ENCODE results near the gene BRD7. TPM values are rescaled to one million over a fixed set of nuclear protein-coding genes. Genes with fewer than 3 reads are reported as not detected.

BRD7 gene
- total RNA-seq, 1 experiment from 2014 or later = 40.0 TPM

DNA sequence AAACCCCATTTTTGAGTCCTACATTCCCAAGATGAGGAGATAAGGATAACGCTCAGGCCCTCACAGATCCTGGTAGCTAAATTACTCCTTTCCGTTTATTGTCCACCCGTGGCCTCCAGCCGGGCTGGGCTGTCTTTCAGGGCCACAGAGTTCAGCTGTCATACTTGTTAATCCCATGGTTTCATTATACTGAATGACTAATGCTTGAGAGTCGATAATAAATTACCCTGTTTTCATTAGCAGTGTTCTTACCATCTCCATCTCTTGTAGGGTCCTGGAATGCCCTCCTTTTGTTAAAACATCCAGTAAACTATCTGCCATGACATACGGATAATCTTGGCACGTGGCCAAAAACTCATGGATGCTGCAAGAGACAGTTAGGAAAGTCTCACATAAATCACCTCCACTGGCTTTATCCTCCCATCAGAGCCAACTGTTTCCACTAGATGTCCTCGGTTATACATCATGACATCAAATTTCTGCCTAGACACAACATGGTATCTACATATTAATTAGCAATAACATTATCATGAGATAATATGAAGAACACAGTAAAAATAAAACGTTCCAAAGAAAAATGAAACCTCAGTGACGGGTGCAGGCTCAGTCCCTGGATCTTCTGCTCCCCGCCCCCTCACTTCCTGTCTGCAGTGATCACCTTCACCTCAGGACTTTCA, 45.3 kb downstream of the BRD7 start:
- Histone ChIP-seq H3K27ac (ENCODE audit: low read length) (no peak overlapping the region), H3K36me3 (ENCODE audit: low read depth, low read length) (peaks cover 22% of the 10 kb centered on the region), H3K9ac (ENCODE audit: low read length) (no peak overlapping the region), H4K20me1 (ENCODE audit: low read length) (no peaks in the 10 kb centered on the region), H2AFZ (ENCODE audit: low read length) (no peak overlapping the region), H3K4me1 (ENCODE audit: insufficient read depth, low read length) (no peaks in the 10 kb centered on the region), H3K4me2 (ENCODE audit: low read length) (no peak overlapping the region), H3F3A (ENCODE audit: low read length, unreplicated experiment) (no peaks in the 10 kb centered on the region), H3K4me3 (ENCODE audit: low read length) (no peak overlapping the region), H3K9me2 (replicated peaks; ENCODE audit: low read length) (no peaks in the 10 kb centered on the region), H3K79me2 (ENCODE audit: low read length) (no peaks in the 10 kb centered on the region), H3K9me3 (ENCODE audit: low read length) (no peaks in the 10 kb centered on the region), H3K27me3 (ENCODE audit: low read length) (no peaks in the 10 kb centered on the region)
- no peak for TF ChIP-seq EZH2 (IDR thresholded peaks at IDR 0.05; ENCODE audit: low read length, unreplicated experiment)
- TF ChIP-seq, protein P1, sequence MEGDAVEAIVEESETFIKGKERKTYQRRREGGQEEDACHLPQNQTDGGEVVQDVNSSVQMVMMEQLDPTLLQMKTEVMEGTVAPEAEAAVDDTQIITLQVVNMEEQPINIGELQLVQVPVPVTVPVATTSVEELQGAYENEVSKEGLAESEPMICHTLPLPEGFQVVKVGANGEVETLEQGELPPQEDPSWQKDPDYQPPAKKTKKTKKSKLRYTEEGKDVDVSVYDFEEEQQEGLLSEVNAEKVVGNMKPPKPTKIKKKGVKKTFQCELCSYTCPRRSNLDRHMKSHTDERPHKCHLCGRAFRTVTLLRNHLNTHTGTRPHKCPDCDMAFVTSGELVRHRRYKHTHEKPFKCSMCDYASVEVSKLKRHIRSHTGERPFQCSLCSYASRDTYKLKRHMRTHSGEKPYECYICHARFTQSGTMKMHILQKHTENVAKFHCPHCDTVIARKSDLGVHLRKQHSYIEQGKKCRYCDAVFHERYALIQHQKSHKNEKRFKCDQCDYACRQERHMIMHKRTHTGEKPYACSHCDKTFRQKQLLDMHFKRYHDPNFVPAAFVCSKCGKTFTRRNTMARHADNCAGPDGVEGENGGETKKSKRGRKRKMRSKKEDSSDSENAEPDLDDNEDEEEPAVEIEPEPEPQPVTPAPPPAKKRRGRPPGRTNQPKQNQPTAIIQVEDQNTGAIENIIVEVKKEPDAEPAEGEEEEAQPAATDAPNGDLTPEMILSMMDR (conservative IDR thresholded peaks at IDR 0.05; ENCODE audit: low read depth, low read length) = peak; percentile 49; the same call in 1 of the 2 replicates
- ChIA-PET CTCF (no interaction called here), POLR2A (ENCODE audit: unreplicated experiment) (no interaction called here)
- no TSS peak for BruUV-seq (replicated peaks)
- intact Hi-C loops (cut with micrococcal nuclease) = loop anchor here (10.0 kb wide), 2 partner anchors 79 to 109 kb away; no protein-coding TSS in a partner anchor
- no peak for ATAC-seq
- peak; percentile 38 for DNase-seq

DNA sequence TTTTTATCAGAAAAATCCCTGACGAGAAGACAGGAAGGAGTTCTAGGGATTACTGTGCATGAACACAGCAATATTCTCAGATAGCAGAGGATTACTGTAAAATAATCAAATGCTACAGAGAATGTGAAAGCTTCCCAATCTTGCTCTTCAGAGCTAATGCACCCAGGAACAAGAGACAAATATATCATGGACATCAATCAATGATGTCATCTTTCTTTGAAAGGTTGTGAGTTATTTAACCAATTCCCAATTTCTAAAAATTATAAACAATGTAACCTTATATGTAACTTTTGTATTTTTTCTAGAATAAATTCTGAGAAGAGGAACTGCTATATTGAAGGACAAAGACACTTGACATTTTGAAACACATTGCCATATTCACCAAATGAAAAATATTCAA, 46.5 kb downstream of the BRD7 start:
- ATAC-seq (no peak), DNase-seq (no peak)
- intact Hi-C loops (cut with micrococcal nuclease) = loop anchor here (10.0 kb wide), 2 partner anchors 78 to 108 kb away; no protein-coding TSS in a partner anchor
- no peak overlapping the region for H2AFZ ChIP-seq (ENCODE audit: low read length)
- no peak overlapping the region for H3K4me3 ChIP-seq (ENCODE audit: low read length)
- TF ChIP-seq, protein P1 (conservative IDR thresholded peaks at IDR 0.05; ENCODE audit: low read depth, low read length) = no peak
- TF ChIP-seq EZH2phosphoT487 (IDR thresholded peaks at IDR 0.05; ENCODE audit: borderline replicate concordance, low read length) = no peak
- TF ChIP-seq EZH2 (IDR thresholded peaks at IDR 0.05; ENCODE audit: low read length, unreplicated experiment) = no peak
- ChIA-PET POLR2A (ENCODE audit: unreplicated experiment) (no interaction called here), CTCF (no interaction called here)
- no TSS peak for BruUV-seq (replicated peaks)
- no peaks in the 10 kb centered on the region for H3K9me3 ChIP-seq (ENCODE audit: low read length)
- no peaks in the 10 kb centered on the region for H4K20me1 ChIP-seq (ENCODE audit: low read length)
- no peak overlapping the region for H3K27ac ChIP-seq (ENCODE audit: low read length)
- no peaks in the 10 kb centered on the region for H3K27me3 ChIP-seq (ENCODE audit: low read length)
- no peaks in the 10 kb centered on the region for H3K9me2 ChIP-seq (replicated peaks; ENCODE audit: low read length)
- no peak overlapping the region for H3K4me2 ChIP-seq (ENCODE audit: low read length)
- no peak overlapping the region for H3K9ac ChIP-seq (ENCODE audit: low read length)
- H3K4me1 ChIP-seq (ENCODE audit: insufficient read depth, low read length) = no peaks in the 10 kb centered on the region
- H3K79me2 ChIP-seq (ENCODE audit: low read length) = no peaks in the 10 kb centered on the region
- peaks cover 31% of the 10 kb centered on the region for H3K36me3 ChIP-seq (ENCODE audit: low read depth, low read length)
- H3F3A ChIP-seq (ENCODE audit: low read length, unreplicated experiment) = no peaks in the 10 kb centered on the region

GRCh38 chr16:50320310-50320709, 48.5 kb downstream of the BRD7 start:
- Histone ChIP-seq H3K79me2 (ENCODE audit: low read length) (no peaks in the 10 kb centered on the region), H3K9ac (ENCODE audit: low read length) (no peak overlapping the region), H3F3A (ENCODE audit: low read length, unreplicated experiment) (no peaks in the 10 kb centered on the region), H3K27me3 (ENCODE audit: low read length) (no peaks in the 10 kb centered on the region), H3K9me3 (ENCODE audit: low read length) (no peaks in the 10 kb centered on the region), H3K9me2 (replicated peaks; ENCODE audit: low read length) (no peaks in the 10 kb centered on the region), H3K4me1 (ENCODE audit: insufficient read depth, low read length) (no peaks in the 10 kb centered on the region), H4K20me1 (ENCODE audit: low read length) (no peaks in the 10 kb centered on the region), H3K4me3 (ENCODE audit: low read length) (no peak overlapping the region), H3K4me2 (ENCODE audit: low read length) (no peak overlapping the region), H2AFZ (ENCODE audit: low read length) (no peak overlapping the region), H3K27ac (ENCODE audit: low read length) (no peak overlapping the region), H3K36me3 (ENCODE audit: low read depth, low read length) (peaks cover 27% of the 10 kb centered on the region; the same call in 1 of the 2 replicates)
- TF ChIP-seq, protein P1 (conservative IDR thresholded peaks at IDR 0.05; ENCODE audit: low read depth, low read length) = no peak
- no peak for TF ChIP-seq EZH2 (IDR thresholded peaks at IDR 0.05; ENCODE audit: low read length, unreplicated experiment)
- TF ChIP-seq EZH2phosphoT487 (IDR thresholded peaks at IDR 0.05; ENCODE audit: borderline replicate concordance, low read length) = no peak
- ATAC-seq (no peak), DNase-seq (no peak)
- CTCF ChIA-PET = no interaction called here
- BruUV-seq (replicated peaks) = no TSS peak
- intact Hi-C loops (cut with micrococcal nuclease) = loop anchor here (10.0 kb wide), 2 partner anchors 76 to 106 kb away; no protein-coding TSS in a partner anchor
- POLR2A ChIA-PET (ENCODE audit: unreplicated experiment) = no interaction called here

Data from PC-3 (cell line).